Cerebellar nuclear complex (tissue), 1 donor: ENCODE results near the gene NEBL.
"Not testable (repeated sequence)": the region's sequence is repeated elsewhere in the genome, so short reads cannot be mapped to it uniquely, and the experiment has no call there.

ENCODE experiments used
- DNase-seq, 2 experiments: peaks; one replicate each; lab custom pipeline; 2025; lab: John Stamatoyannopoulos, UW

NEBL gene

GRCh38 chr10:20897146-20897825 lies at the start of gene NEBL:
NEBL (minus strand) TSS chr10:20897311; CDS start chr10:20897205, 106 bp downstream.
- DNase-seq = no peak

DNA sequence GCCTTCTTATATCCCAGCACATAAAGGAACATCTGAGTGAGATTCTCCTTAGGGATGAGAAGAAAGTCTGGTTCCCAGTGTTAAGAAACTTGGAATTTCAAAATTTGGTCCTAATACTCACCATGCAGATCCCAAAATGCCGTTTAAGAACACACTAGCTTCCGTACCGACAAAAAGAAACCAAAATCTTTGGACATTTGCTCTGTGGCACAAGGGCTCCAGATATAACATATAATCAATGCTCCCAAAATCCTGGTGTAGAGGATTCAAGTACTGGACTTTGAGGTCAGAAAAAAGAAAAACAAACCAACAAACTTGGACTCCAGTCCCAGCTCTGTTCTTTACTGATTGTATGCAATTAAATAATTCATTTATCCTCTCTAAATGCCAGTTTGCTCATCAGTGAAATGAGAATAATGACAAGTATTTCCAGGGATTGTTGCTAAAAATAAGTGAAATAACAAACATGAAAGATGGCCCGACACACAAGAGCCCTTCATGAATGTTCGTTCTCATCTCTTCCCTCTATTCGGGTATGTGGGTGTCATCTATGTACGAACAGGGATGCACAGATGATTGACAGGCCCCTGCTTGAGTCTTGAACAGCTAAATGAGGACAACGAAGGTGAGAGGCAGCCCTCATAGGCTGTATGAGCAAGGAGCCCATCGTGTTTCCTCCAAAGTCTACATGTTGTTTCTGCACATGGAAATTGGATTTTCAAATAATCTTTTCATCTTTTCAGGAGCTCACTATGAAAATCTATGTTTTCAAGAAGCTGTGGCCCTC lies 48.6 kb upstream of the NEBL start:
- DNase-seq = no peak

GRCh38 chr10:20944789-20945502 lies 47.8 kb upstream of the NEBL start:
- DNase-seq = no peak

DNA sequence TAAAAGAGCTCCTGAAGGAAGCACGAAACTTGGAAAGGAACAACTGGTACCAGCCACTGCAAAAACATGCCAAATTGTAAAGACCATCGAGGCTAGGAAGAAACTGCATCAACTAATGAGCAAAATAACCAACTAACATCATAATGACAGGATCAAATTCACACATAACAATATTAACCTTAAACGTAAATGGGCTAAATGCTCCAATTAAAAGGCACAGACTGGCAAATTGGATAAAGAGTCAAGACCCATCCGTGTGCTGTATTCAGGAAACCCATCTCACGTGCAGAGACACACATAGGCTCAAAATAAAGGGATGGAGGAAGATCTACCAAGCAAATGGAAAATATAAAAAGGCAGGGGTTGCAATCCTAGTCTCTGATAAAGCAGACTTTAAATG lies 42.3 kb upstream of the NEBL start:
- DNase-seq = not testable (repeated sequence)

DNA sequence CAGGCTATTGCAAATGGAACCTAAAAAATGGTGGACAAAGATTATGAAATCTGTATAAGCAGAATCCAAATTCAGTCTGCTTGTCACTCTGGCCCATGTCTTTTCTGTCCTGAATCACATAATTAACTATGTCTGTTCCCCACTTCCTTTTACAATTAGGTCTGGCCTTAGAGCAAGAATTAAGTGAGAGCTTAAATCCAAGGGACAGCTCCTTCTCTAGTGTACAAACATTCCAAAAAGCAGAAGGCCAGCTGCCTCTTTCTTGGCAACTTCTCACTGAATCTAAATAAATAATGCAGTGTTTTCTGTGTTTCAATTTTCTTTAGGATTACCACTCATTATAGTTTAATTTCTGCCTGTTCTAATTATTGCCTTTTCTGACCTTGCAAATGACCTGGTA lies 39.3 kb upstream of the NEBL start:
- DNase-seq = no peak

DNA sequence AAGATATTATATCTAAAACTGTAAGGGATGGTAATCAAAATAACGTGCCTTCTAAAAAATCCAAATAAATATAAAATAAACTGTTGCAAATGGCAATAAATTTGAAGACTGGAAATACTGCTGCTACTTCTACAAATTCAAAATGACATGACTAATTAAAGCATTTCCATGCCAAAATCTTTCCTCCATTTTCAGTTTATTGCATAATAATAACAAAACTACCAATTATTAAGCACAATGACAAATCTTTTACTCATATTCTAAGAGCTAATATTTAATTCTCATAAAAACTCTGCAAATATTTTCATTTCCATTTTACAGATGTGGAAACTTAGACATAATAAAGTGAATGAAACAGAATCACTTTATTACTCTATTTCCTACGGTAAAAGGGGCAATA lies 38.8 kb upstream of the NEBL start:
- no peak for DNase-seq

DNA sequence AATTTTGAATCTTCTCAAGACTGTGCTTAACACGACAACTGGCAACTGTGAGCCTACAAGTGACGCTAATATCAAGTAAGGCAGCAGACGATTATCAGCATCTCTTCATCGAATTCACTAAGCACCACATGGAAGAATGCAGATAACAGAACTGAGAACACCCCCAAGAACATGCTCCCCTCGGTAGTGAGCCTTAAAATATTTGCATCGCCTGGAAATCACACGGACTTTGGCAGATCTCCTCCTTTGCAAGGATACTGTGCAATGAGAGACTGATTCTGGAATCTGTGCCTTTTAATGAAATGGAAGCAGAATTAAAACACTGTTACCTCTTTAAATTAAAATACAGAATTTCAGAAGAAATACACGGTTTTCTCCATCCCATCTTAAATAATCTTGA lies 38.2 kb upstream of the NEBL start:
- no peak for DNase-seq

DNA sequence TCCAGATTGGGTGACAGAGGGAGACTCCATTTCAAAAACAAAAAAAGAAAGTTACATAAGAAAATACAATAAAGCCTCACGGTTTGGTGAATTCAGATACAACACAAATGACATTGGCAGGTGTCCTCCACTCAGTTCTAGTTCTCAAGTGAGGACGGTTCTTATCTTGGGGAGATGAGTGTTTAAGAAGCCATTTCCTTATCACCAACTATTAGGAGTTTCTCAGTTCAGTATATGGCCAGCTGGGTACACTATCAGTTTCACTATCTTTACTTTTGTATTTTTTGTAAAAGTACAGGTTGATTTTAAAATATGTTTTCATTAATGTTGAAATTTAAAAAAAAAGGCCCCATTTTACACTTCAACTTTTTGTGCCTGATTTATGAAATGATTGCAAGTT lies 36.6 kb upstream of the NEBL start:
- no peak for DNase-seq

- no peak for DNase-seq
Measured at GRCh38 chr10:20932606-20933126, 35.6 kb upstream of the NEBL start.

GRCh38 chr10:20931156-20931795 lies 34.2 kb upstream of the NEBL start:
- no peak for DNase-seq

- DNase-seq = no peak
Measured at GRCh38 chr10:20927456-20927855, 30.3 kb upstream of the NEBL start.

GRCh38 chr10:20922451-20922850 lies 25.3 kb upstream of the NEBL start:
- peak in 1 of 2 experiments; percentile 42 for DNase-seq

- DNase-seq = no peak
Measured at GRCh38 chr10:20922033-20922432, 24.9 kb upstream of the NEBL start.

- DNase-seq = no peak
Measured at GRCh38 chr10:20920061-20920460, 22.9 kb upstream of the NEBL start.

DNA sequence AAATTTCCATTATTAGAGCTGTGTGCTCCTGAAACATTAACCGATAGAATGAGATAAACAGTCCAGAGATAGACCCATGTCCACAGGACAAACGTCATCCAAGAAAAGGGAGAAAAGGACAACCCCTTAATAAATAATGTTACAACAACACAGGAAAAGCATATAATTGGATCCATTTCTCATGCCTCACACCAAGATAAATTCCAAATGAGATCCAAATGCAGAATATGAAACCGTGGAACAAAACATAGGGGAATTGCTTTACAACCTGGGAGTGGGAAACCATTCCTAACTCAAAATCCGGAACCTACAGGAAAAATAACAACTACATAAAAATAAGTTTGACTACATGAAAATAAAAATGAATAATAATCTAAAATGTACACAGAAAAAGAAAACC lies 22.4 kb upstream of the NEBL start:
- no peak for DNase-seq

- DNase-seq = no peak
Measured at GRCh38 chr10:20916976-20917375, 19.9 kb upstream of the NEBL start.

- no peak for DNase-seq
Measured at GRCh38 chr10:20912969-20913368, 15.9 kb upstream of the NEBL start.

- DNase-seq = no peak
Measured at GRCh38 chr10:20911626-20912025, 14.5 kb upstream of the NEBL start.

DNA sequence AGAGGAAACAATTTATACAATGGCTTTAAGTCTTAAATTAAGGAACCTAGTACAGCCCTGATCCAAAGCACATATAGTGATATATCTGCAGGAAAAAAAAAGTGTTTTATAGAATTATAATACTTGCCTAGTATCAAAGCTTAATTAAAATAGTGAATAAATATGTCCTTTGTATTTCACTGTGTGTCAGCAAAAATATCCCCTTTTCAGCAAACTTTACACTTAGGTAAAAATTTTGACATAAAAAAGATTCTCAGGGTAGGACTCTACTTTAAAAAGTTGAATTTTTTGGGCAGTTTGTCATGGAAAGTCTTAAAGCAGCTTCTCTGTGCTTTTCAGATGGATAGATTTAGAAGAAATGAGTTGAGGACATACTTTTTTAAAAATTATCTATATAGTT lies 12.7 kb upstream of the NEBL start:
- DNase-seq = no peak

GRCh38 chr10:20908391-20908790 lies 11.3 kb upstream of the NEBL start:
- DNase-seq = no peak

- DNase-seq = no peak
Measured at GRCh38 chr10:20903635-20904390, 6.7 kb upstream of the NEBL start.
